Activated naive CD4-positive, alpha-beta T cell (primary cell): ENCODE data around the gene WWOX.

Experiments
- DNase-seq, 4 experiments: peaks; one replicate each; lab custom pipeline; 2025; lab: John Stamatoyannopoulos, UW

WWOX gene

GRCh38 chr16:78530283-78530682, 430.8 kb downstream of the WWOX start:
- DNase-seq = no peak

GRCh38 chr16:78535098-78535497, 435.6 kb downstream of the WWOX start:
- DNase-seq = no peak

GRCh38 chr16:78537511-78537910, 438.1 kb downstream of the WWOX start:
- no peak for DNase-seq

GRCh38 chr16:78538292-78538691, 438.8 kb downstream of the WWOX start:
- no peak for DNase-seq

GRCh38 chr16:78538919-78539318, 439.5 kb downstream of the WWOX start:
- DNase-seq = no peak

- DNase-seq = no peak
Observed at GRCh38 chr16:78542419-78542818, 443.0 kb downstream of the WWOX start.

GRCh38 chr16:78543023-78543422, 443.6 kb downstream of the WWOX start:
- DNase-seq = no peak

- DNase-seq = no peak
Observed at GRCh38 chr16:78549366-78549765, 449.9 kb downstream of the WWOX start.

GRCh38 chr16:78551487-78552085, 452.1 kb downstream of the WWOX start:
- DNase-seq = no peak

- no peak for DNase-seq
Observed at GRCh38 chr16:78552106-78552675, 452.7 kb downstream of the WWOX start.

GRCh38 chr16:78552716-78553115, 453.3 kb downstream of the WWOX start:
- no peak for DNase-seq

- DNase-seq = no peak
Observed at GRCh38 chr16:78553268-78554039, 454.0 kb downstream of the WWOX start.

GRCh38 chr16:78556421-78556820, 457.0 kb downstream of the WWOX start:
- DNase-seq = no peak

GRCh38 chr16:78560997-78561396, 461.5 kb downstream of the WWOX start:
- DNase-seq = no peak

- no peak for DNase-seq
Observed at GRCh38 chr16:78562111-78562510, 462.7 kb downstream of the WWOX start.

- DNase-seq = no peak
Observed at GRCh38 chr16:78562650-78563049, 463.2 kb downstream of the WWOX start.

GRCh38 chr16:78563905-78564304, 464.5 kb downstream of the WWOX start:
- no peak for DNase-seq

GRCh38 chr16:78566397-78567073, 467.1 kb downstream of the WWOX start:
- DNase-seq = no peak

GRCh38 chr16:78570399-78571141, 471.1 kb downstream of the WWOX start:
- no peak for DNase-seq

GRCh38 chr16:78571434-78571833, 472.0 kb downstream of the WWOX start:
- DNase-seq = no peak

GRCh38 chr16:78571898-78572358, 472.5 kb downstream of the WWOX start:
- DNase-seq = no peak

- DNase-seq = no peak
Observed at GRCh38 chr16:78574571-78574970, 475.1 kb downstream of the WWOX start.
